GM12873 (cell line): ENCODE data around the gene SLITRK5.

ENCODE experiments used
- CTCF ChIP-seq: IDR thresholded peaks from 2 replicates; pipeline ENCODE4 v1.5.1; 2012; ENCODE audit warnings: low read depth, mild to moderate bottlenecking, moderate library complexity, low read length, control low read depth; ENCODE audit not compliant: insufficient read depth; ENCODE audit errors: missing control alignments

Gene SLITRK5

GRCh38 chr13:87678372-87678752 lies 7.2 kb downstream of the SLITRK5 start:
- no peak for TF ChIP-seq CTCF

GRCh38 chr13:87680298-87680697 lies 9.1 kb downstream of the SLITRK5 start:
- no peak for TF ChIP-seq CTCF

GRCh38 chr13:87684850-87685742 lies 13.9 kb downstream of the SLITRK5 start:
- no peak for TF ChIP-seq CTCF

GRCh38 chr13:87696458-87696857 lies 25.3 kb downstream of the SLITRK5 start:
- no peak for TF ChIP-seq CTCF

- TF ChIP-seq CTCF = no peak
Observed at GRCh38 chr13:87698268-87698667, 27.1 kb downstream of the SLITRK5 start.

GRCh38 chr13:87709947-87710346 lies 38.8 kb downstream of the SLITRK5 start:
- TF ChIP-seq CTCF = no peak

- no peak for TF ChIP-seq CTCF
Observed at GRCh38 chr13:87712012-87712411, 40.8 kb downstream of the SLITRK5 start.
